Measurements from ENCODE around the gene HSPD1. TPM values are rescaled to one million over a fixed set of nuclear protein-coding genes. Genes with fewer than 3 reads are reported as not detected.
"Not testable (repeated sequence)": the region's sequence is repeated elsewhere in the genome, so short reads cannot be mapped to it uniquely, and the experiment has no call there.

HSPD1 gene
- total and polyA plus RNA-seq, 9 donors: 146 to 343 (median 192) TPM

- Histone ChIP-seq H3K4me1 (ENCODE audit: insufficient read depth) (peaks cover 3% of the 10 kb centered on the region), H3K27ac (peak overlapping the region; percentile 96 to 99), H3K4me3 (peak overlapping the region; percentile 91), H3K36me3 (no peaks in the 10 kb centered on the region), H3K27me3 (no peaks in the 10 kb centered on the region), H3K9me3 (no peaks in the 10 kb centered on the region)
- intact Hi-C loops (cut with DNase I): loop anchor here in 3 of 4 donors (2.0 to 5.0 kb wide), 2 partner anchors 19 to 43 kb away; partner anchors contain the start of genes HSPD1 (in 2 of the 3) and SF3B1 (in 1 of the 3)
- TF ChIP-seq, protein P1, sequence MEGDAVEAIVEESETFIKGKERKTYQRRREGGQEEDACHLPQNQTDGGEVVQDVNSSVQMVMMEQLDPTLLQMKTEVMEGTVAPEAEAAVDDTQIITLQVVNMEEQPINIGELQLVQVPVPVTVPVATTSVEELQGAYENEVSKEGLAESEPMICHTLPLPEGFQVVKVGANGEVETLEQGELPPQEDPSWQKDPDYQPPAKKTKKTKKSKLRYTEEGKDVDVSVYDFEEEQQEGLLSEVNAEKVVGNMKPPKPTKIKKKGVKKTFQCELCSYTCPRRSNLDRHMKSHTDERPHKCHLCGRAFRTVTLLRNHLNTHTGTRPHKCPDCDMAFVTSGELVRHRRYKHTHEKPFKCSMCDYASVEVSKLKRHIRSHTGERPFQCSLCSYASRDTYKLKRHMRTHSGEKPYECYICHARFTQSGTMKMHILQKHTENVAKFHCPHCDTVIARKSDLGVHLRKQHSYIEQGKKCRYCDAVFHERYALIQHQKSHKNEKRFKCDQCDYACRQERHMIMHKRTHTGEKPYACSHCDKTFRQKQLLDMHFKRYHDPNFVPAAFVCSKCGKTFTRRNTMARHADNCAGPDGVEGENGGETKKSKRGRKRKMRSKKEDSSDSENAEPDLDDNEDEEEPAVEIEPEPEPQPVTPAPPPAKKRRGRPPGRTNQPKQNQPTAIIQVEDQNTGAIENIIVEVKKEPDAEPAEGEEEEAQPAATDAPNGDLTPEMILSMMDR (IDR thresholded peaks at IDR 0.05): no peak
- TF ChIP-seq POLR2A (IDR thresholded peaks at IDR 0.05) (no peak), EP300 (IDR thresholded peaks at IDR 0.05) (no peak)
- WGBS, 3 donors: 0 to 1% (median 0%) methylated on average over 11 of the region's 11 CpGs
- DNase-seq: peak in 1 of 5 donors; percentile 82
These were observed 45.7 kb downstream of the HSPD1 start for GRCh38 chr2:197453914-197454398.

GRCh38 chr2:197453123-197453913 lies 46.3 kb downstream of the HSPD1 start, which contains the start of gene COQ10B:
COQ10B (plus strand) TSS chr2:197453552; CDS start chr2:197453561, 9 bp downstream.
- Histone ChIP-seq H3K4me3 (peak within 1 kb of the TSS; percentile 91), H3K9me3 (no peaks in the 10 kb centered on the region), H3K4me1 (ENCODE audit: insufficient read depth) (peaks cover 3% of the 10 kb centered on the region), H3K27ac (peak within 1 kb of the TSS; percentile 96 to 99), H3K36me3 (no peaks in the 10 kb centered on the region), H3K27me3 (no peaks in the 10 kb centered on the region)
- DNase-seq: peak; percentile 99
- intact Hi-C loops (cut with DNase I): loop anchor here in 3 of 4 donors (2.0 to 5.0 kb wide), 2 partner anchors 19 to 44 kb away; partner anchors contain the start of genes HSPD1 (in 2 of the 3) and SF3B1 (in 1 of the 3)
- 0% methylated on average over 64 to 70 of the region's 70 CpGs for WGBS, 3 donors
- TF ChIP-seq, protein P1 (IDR thresholded peaks at IDR 0.05): peak; percentile 15 to 46 (median 42)
- peak; percentile 82 for TF ChIP-seq EP300 (IDR thresholded peaks at IDR 0.05)
- TF ChIP-seq POLR2A (IDR thresholded peaks at IDR 0.05): peak; percentile 95

DNA sequence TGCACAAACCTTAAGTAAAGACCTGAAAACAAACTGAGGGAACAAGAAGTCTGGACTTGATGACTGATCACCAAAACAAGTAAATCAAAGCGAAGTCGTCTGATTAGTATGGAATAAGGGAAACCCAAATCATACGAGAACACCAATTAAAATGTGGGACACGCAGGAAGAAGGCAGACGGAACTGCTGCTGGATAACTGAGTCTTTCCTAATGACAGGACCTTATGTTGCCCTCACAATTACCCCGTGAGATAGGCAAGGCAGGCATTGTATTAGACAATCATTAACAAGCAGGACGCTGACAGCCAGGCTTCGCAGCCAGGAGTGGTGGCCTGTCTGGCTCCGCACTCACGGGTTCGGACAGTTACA lies 46.9 kb downstream of the HSPD1 start:
- Histone ChIP-seq H3K4me3 (peak overlapping the region; percentile 55), H3K36me3 (no peaks in the 10 kb centered on the region), H3K9me3 (no peaks in the 10 kb centered on the region), H3K4me1 (ENCODE audit: insufficient read depth) (peaks cover 3% of the 10 kb centered on the region), H3K27me3 (no peaks in the 10 kb centered on the region), H3K27ac (peak overlapping the region; percentile 50 to 99)
- TF ChIP-seq EP300 (IDR thresholded peaks at IDR 0.05): no peak
- TF ChIP-seq POLR2A (IDR thresholded peaks at IDR 0.05): no peak
- TF ChIP-seq, protein P1 (IDR thresholded peaks at IDR 0.05): no peak
- no peak for DNase-seq
- 2 to 4% (median 2%) methylated on average over 11 of the region's 11 CpGs for WGBS, 3 donors
- intact Hi-C loops (cut with DNase I): loop anchor here in 3 of 4 donors (2.0 to 5.0 kb wide), 2 partner anchors 18 to 45 kb away; partner anchors contain the start of genes HSPD1 (in 2 of the 3) and SF3B1 (in 1 of the 3)

- intact Hi-C loops (cut with DNase I): loop anchor here in 2 of 4 donors (5.0 kb wide), 1 partner anchor 46 kb away; the partner anchor contains the start of gene HSPD1 (in 2 of the 2)
- H3K4me3 ChIP-seq; H3K36me3 ChIP-seq; H3K27me3 ChIP-seq; H3K9me3 ChIP-seq; H3K4me1 ChIP-seq (ENCODE audit: insufficient read depth); DNase-seq; H3K27ac ChIP-seq: not testable (repeated sequence)
- WGBS, 3 donors: 84 to 89% (median 87%) methylated on average over 6 of the region's 6 CpGs
These were observed 48.7 kb downstream of the HSPD1 start for GRCh38 chr2:197450935-197451358.

All from ovary (tissue), 9 donors.